ENCODE results near the gene MGLL.

The MGLL gene

DNA sequence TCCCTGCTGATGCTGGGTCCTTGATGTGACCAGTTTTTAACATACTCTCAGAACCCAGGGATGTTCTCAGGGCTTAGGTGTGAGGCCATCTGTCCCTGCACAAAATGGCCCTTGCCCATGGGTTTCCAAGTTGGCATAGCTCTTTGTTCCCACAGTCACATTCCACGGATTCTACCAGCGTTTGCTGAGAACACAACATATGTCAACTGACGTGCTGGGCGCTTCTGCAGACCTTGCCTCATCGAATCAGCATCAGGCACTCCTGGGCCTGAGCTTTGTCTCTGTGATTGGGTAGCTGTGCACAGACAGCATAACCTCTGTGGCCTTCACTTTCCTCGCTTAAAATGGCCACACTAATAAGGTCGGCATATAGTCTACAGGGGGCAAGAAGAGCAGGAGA lies 69.0 kb downstream of the MGLL start:
- no peak for DNase-seq

DNA sequence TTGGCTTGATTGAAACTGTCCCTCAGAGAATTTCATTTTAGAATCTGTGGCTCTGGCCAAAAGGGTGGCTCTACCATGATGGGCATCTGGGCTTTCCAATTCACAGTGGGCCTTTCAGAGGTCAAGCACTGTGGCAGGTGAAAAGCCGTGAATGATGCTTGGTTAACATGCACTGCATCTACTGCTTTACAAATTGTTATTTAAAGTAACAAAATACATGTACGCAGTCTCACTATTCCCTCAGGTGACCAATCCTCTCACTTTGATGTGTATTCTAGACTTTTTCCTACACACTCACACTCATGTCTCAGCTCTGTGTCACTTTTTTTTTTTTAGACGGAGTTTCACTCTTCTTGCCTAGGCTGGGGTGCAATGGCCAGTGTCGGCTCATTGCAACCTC lies 70.5 kb downstream of the MGLL start:
- no peak for DNase-seq

DNA sequence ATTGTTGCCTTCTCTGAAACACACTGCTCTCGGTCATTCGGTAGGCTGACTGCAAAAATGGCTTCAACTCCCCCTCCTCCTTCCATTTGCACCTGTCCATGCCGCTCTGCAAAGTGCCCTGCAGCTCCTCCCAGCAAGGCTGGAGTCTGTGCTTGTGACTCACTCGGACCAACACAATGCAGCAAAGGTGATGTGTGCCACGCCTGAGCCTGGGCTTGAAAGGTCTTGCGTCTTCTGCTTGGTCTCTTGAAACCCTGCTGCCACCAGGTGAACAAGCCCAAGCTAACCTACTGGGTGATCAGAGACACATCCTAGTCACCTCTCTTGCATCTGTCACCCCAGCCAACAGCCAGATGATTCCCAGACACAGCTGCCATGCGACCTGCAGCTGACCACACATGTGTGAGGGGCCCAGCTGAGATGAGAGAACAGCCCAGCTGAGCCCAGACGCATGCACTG lies 71.1 kb downstream of the MGLL start:
- DNase-seq: no peak

DNA sequence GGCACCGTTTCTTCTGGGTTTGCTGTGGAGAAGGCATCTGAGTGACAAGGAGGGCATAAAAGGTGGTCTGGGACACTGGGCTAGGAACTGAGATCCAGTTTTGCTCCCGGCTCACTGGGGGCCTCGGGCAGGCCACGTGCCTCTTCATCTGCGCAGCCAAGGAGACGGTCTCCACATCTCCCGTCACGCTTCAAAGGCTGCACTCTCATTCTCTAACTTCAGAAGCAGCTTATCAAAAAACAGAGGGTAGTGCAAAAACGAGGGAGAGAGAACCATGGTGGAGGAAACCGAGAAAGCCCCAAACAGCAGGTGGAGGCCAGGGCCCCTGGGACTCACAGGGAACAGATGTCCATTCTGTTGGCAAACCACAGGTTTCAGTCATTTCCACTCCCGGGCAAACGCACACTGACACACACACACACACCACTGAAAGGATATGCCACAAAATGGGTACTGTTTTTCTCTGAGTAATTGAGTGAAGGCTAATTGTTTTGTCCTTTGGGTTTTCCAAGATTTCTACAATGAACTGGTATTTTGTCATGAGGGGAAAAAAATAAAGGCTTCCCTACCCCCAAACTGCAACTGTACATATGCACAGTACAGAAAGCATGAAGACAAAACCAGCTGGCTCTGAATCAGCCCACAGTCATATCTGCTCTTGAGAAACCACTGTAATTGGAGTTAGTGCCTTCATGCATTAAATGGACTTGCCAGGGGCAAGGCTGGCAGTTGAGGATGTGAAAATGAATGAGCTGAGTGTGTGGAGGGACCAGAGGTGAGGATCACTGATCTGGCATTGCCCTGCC lies 71.9 kb downstream of the MGLL start:
- DNase-seq: no peak

DNA sequence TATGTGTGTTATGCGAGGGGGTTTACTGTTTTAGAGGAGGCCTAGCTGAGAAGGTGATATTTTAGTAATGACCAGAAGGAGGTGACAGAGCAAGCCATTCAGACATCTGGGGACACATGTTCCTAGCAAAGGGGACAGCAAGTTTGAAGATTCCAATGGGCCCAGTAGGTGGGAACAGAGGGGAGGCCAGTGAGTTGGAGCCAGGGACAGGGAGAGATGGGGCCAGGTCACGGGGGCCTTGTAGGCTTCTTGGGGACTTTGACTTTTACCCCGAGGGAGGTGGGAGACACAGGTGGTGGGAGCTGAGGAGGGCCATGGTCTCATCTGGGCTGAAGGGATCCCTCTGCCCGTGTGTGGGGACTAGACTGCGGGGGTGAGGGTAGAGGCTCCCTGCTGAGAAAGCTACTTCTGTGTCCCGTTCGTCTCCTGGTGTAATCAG lies 72.5 kb downstream of the MGLL start:
- no peak for DNase-seq

DNA sequence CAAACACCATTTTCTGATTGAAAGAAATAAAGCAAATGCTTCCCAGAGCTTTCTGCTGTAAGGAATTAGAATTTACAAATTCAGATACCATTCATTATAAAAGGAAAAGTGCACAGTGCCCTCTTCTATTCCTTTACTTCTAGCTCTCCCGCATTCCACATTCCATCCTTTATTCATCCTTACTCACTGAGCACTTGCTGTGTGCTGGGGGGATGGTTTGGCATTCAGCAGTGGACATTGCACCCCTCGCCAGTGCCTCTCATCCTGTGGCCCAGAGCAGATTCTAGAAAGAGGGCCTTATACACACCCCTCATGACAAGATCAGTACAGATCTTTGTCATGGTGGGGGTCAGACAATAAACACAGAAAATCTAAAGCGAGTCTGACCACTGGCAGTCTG lies 73.0 kb downstream of the MGLL start:
- DNase-seq: no peak

DNA sequence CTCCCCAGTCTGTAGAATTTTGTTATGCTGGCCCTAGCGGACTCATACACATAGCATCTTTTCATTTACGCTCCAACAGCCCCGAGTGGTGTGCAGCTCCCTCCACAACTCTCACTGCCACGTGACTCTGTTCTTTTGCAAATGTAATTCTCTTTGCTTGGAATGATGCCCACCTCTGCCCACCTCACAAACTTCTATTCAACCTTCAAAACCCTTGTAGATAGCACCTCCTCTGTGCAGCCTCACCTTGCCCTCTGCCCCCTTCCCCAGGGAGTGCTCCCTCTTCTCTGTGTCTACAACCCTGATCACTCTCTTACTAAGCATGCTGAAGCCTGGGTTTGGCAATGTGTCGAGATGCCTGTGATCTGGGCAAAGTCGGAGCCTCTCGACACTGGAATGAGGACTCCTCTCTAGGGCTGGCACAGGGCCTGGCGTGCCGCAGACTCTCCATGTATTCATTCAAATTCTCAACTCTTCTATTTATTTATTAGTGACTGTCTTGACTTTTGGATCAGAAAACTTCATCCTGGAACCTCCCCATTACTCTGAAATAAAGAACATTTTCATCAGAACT lies 73.5 kb downstream of the MGLL start:
- no peak for DNase-seq

DNA sequence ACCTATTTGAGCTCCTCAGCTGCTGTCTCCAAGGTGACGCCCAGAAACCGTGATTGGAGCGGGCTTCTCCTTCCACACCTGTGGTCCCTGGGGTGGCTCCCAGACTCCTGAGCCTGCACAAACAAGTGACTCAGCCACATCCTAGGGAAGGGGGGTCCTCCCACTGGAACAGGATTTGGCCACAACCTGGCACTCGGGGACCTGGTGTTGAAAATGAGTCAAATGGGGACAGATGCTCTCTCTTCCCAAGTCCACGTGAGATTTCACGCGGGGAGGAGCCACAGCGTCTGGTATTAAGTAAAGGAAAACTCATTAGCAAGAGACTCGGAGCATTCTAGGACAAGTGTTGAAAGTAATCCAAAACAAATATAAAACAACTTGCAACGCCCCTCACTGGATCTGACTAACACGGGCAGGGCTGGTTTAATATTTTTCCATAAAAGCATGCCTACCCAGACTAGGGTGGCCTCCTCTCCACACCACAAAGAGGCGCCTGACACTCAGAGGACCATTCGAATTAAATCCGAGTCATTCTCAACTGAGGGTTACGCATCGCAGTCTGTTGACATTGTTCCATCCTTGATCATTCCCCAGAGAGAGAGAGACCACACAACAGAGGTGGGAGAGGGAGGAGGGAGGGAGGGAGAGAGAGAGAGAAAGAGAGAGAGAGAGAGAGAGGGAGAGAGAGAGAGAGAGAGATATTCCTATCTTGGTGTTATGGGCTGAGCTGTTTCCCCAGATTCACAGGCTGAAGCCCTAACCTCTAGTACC lies 74.4 kb downstream of the MGLL start:
- no peak for DNase-seq

DNA sequence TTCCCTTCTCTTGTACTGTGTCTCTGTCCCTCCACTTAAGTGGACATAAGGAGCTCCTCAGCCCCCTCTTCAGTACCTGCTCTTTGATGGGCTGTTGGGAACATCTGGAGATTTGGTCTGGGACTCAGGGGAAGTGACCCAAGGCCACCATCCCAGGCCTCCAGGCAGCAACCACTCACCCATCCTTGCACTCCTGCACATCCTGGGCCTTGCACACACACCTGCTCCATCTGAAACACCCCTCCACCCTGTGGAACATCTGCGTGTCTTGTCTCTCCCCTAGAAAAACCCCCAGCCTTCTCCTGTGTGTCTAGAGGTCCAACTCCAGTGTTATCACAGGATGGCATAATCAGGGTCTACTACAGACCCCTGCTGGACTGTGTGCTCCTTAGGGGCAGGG lies 75.2 kb downstream of the MGLL start:
- no peak for DNase-seq

DNA sequence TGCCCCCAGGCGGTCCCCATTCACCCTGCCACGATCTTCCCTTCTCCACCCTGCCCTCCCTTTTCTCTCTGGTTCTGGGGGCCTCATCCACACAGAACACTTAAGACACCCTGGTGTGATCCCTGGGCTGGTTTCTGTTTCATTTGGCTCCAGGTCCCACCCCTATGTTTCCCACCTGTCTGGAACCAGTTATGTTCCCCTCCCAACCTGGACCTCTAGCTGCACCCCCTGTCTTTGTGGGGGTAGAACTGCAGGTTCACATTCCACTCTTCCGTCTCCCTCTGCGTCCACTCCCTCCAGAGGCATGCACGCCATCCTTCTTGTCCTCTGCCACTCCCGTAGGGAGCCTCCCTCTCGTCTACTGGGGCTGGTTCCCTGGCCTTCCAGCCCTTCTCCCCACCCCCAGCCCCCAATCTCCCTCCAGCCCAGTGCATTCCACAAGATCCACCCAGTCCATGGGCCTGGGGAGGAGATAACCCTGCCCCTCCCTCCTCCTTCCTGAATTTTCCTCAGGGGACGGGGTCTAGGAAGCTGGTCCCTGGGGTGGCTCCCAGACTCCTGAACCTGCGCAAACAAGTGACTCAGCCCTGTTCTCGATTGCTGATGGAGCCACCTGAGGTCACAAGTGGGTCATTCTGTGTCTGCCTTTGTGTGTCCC lies 75.8 kb downstream of the MGLL start:
- DNase-seq: no peak

DNA sequence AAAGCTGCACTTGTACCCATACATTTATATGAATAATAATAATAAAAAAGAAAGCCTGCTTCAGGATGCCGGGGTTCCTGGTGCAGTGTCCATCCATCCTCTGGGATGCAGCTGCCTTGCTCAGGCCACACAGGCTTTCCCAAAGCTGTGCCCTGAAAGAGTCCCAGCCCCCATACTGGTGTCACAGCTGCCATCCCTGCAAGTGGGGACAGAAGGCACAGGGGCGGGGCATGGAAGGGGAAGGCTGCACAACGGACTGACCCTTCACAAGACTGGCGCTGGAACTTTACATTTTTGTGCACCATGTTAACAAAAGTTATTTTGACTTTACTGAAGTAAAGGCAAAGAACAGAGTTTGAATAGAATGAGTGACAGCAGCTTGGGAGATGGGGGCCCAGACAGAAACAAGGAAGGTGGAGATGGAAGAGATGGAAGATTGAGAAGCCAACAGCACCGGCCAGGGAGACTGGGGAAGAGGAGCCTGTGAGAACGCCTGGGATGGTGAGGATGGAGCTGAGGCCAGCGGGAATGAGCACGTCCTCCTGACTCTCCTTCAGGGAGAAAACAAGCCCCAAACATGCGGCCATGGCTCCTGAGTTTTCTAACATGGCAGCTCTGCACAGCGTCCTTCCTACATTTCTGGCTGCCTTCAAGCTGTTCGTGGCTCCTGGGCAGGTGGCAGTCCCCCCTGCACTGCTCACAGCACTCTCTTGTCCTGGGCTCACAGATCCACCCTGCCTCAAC lies 76.5 kb downstream of the MGLL start:
- no peak for DNase-seq

DNA sequence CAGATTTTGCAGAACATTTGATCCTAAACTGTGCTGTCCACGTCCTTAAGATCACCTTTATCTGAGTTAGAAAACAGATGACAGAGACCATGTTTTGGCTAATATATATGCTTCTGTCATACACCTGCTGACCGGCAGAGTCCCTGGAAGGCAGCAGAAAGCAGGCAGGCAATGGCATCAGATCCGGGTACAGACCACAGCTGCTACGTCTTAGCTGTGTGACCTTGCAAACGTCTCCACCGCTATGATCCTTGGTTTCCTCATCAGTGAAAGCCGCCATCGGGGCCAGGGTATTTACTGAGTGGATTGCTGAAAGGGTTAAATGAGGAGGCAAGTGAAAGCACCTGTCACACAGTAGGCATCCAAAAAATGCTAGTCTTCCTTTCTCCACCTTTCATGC lies 77.4 kb downstream of the MGLL start:
- no peak for DNase-seq

DNA sequence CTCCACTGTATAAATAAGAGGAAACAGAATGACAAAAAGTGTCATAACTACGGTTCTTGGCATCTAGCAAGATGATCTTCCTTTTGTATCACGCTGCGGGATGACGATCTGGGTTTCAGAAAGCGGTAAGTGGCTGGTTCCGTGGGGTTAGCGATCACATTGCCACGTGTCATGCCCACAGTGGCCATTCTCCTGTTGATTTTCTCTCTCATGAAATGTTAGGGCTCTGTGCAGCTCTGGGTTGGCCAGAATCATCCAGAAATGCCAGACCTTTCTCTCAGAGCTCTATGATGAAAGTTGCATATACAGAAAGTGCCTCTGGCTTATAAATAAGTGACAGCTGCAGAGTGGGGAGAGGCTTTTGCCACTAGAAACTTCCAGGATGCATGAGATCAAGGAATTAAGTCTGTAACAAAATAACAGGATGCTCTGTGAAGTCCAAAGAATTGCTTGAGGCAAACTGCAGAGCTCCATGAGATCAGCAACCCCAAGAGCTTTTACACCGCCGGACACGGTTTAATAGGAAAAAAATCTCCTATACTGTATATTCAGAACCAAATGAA lies 78.0 kb downstream of the MGLL start:
- no peak for DNase-seq

DNA sequence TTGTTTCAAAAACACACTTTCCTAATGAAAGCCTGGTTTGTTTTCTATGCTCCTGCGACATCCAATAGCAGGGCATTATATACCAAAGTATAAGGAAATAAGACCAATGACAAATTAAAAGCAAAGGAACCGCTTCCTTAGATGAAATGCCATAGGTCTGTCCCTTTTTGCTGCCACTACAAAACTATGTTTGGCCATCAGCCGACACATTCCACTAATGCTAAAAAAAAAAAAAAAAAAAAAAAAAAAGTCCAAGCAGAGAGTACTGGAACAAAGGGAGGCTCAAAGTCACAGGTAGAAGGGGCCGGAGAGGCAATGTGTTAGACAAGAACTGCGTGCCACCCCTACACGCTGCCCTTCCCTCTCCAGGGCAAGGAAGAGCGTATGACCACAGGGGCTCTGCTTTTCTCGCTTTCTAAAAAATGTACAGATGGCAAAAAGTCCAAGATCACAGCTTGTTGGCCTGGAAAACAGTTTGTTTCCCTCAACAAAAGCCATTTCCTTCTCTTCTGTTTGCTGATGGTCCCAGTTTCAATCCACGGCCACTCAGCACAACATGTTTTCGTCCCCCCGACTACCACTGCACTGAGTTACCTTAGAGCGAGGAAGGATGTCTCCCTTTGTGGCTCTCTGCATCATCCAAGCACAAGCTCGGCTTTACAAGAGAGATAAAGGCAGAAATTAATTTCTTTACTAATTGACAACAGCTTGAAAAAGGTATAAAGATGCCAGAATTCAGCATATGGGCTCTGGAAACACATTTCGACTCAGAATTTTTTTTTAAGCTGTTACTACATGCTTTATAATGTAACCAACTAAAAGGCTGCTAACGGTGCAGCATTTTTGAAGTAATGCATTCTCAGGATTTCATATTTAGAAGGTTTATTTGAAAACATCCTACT lies 78.7 kb downstream of the MGLL start:
- no peak for DNase-seq

DNA sequence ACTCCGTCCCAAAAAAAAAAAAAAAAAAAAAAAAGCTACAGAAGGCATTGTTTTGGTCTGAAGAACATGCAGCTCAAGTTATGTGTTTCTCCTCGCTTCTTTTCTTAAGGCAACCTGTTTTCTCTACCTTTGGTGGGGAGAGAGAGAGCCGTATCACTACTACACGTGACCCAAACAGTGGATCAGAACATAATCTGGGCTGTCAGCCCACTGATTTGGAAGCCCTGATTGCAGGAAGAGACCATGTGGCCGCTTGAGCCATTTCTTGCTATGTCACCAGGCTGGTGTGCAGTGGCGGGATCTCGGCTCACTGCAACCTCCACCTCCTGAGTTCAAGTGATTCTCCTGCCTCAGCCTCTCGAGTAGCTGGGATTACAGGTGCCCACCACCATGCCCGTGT lies 79.7 kb downstream of the MGLL start:
- DNase-seq: no peak

DNA sequence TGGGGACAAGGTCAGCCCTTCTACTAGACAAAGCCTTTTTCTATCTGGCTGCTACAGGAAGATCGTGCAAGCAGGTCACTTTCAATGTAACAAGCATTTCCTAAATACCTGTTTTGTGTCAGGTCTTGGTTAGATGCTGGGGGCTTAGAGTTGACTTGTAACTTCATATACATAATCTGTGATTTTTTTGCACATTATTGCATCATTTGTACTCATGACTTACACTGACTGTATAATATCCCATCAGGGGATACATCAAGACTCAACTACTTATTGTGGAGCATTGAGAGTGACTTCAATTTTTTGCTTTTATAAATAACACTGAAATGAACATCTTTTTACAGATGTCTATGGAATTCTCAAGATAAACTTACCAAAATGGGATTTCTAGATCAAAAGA lies 80.6 kb downstream of the MGLL start:
- no peak for DNase-seq

DNA sequence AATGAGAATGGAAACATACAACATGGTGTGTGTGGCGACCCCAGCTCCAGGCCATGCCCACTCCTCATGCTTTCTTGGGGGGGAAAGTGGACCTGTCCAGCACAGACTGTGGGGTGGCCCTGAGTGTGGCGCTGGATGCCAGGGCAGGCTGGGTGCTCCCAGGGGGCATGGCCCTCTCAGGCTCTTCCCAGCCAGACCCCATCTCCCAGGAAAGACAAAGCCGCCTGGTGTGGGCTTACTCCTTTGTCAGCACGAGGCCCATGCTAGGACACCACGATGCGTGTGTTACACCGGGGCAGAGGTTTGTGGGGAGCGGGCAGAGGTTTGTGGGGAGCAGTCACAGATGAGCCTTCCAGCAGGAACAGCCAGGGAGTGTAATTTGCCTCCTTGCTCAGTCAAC lies 81.1 kb downstream of the MGLL start:
- no peak for DNase-seq

DNA sequence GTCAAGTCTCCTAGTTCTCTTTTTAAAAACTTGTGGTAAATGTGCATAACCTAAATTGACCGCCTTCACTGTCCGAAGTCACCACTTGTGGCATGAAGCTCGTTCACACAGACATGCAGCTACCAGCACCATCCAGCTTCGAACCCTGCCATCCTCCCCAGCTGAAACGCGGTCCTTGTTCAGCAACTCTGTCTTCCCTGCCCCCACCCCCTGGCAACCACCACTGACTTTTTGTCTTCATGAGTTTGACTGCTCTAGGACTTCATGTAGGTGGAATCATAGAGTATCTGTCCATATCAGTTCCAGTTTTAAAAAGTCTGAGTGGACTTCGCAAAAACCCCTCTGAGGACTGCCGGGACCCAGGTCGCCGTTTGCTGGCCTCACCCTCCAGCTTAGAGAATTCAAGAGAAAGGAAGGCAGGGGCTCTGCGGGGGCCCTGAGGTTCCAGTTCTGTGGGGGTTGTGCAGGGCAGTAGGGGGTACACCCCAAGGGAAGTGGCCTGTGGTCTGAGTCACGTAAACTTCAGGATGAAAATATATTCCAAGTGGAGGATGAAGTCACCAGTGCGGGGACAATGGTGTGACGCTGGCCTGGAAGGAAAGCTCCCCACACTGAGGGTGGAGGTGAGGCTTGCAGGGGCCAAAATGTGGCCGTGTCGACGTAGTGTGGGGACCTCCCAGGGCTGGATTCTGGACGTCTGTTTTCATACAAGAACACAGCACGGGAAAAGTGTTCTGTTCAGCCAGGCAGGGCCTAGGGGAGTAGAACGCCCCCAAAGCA lies 82.0 kb downstream of the MGLL start:
- DNase-seq: no peak

DNA sequence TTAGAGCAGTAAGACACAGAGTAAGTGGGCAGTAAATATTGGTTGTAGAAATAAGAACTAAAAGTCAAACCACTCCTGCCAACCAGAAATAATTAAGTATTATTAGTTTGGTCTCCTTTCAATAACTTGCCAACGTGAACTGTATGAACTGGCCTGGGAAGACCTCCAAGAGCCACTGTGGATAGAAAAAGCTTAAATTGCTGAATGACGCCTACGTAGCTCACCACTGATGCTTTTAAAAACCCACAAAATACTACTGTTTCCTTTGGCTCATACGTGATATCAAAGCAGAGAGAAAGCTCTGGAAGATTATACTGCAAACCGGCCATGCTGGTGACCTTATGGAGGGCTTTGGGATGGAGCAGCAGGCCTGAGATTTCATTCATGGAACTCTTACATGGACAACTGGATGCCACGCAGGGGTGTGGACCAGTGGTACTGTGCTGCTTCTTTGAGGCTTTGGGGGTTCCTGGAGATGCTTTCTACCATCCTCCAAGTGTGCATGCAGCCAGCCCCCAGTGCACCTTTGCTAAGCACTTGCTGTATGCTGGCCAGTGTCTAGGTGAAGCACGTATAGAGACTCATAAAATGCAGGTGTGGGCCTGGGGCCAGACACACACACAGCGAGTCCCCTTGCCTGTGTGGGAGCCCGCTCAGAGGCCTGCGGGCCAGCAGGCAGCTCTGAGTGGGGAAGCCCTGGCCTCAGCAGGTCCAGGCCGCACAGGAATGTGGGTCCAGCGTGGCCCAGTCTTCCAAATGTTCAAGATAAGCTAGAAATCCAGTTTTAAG lies 82.8 kb downstream of the MGLL start:
- no peak for DNase-seq
